ENCODE results near the gene CDC26.

- TF ChIP-seq CTCF (IDR thresholded peaks at IDR 0.05) (peak in 3 of 4 experiments; percentile 41 to 64 (median 44)), POLR2AphosphoS5 (IDR thresholded peaks at IDR 0.05) (no peak), POLR2A (IDR thresholded peaks at IDR 0.05) (no peak)
Measured at GRCh38 chr9:113309204-113309813, 33.9 kb upstream of the CDC26 start.
